Stimulated activated CD8-positive, alpha-beta memory T cell treated with anti-CD3 and anti-CD28 coated beads, Interleukin-15, amount 100 ng/mL, for 48 hours (primary cell): Measurements from ENCODE around the gene TMEM121B.
"Not testable (repeated sequence)": the region's sequence is repeated elsewhere in the genome, so short reads cannot be mapped to it uniquely, and the experiment has no call there.

Source experiments
- DNase-seq, 2 donors: peaks; one replicate each; pipeline ENCODE4 v3.0.0-alpha.2; 2020; ENCODE audit warnings: low read depth in 2 of 2

The TMEM121B gene

DNA sequence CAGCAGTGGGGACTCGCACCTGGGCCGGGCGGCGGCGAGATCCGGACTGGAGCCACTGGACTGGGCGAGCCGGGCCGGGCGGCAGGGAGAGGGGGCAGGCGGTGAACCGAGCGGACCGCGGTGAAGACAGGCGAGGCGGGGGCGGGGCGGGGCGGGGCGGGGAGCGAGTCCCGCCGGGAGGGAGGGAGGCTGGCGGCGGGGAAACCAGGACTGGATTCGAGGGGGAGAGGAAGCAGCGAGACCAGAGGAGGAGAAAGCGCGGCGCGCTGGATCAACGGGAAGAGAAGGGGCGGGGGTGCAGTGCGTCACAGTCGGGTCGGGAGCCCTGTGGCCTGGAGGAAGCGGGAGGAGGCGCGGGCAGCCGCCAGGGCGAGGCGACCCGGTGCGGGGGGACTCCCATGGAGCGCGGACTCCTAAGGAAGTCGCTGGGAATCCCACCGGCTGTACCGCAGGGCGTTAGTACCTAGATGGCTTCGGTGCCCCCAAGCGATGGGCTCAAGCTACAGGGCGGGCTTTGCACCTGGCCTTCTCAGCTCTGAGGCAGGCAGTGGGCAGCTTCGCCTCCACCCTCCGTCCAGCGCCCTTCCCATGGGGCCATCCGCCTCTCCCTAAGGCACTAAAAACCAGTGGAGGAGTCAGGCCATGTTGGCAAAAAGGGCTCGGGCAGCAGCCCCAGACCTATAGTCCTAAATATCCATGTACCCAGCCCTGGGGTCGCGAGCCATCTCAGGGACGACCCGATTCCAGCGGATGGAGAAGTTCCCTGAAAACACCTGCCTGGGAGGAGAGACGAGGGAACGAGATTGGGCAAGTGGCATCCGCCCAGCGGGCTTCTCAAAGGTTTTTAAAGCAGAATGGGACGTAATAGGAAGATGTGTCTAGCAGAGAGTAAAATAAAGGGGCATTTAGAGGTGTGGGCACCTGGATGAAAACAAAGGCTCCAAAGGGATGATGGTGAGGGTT is at the start of gene TMEM121B:
TSS of gene TMEM121B (minus strand) at position 128 of the 963 bp plus-strand sequence. CDS start 233 bp downstream, outside the sequence.
- DNase-seq: no peak

DNA sequence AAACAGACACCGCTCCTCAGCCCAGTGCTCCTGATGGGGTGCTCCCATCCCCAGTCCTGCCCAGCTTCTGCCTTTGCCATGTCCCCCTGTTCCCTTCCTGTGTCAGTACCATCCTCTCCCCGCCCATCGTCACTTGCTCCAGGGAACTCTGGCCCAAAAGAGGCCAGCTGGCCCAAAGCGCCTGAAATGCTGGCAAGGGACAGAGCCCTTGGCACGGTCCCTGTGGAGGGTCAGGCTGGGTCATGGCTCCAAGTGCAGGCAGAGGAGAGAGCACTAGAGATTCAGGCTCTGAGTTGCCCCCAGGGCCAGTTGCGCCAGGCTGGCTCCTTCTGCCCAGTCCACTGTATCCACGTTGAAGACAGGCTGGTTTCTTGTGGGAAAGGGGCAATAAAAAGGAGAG is 46.3 kb upstream of the TMEM121B start:
- no peak for DNase-seq

DNA sequence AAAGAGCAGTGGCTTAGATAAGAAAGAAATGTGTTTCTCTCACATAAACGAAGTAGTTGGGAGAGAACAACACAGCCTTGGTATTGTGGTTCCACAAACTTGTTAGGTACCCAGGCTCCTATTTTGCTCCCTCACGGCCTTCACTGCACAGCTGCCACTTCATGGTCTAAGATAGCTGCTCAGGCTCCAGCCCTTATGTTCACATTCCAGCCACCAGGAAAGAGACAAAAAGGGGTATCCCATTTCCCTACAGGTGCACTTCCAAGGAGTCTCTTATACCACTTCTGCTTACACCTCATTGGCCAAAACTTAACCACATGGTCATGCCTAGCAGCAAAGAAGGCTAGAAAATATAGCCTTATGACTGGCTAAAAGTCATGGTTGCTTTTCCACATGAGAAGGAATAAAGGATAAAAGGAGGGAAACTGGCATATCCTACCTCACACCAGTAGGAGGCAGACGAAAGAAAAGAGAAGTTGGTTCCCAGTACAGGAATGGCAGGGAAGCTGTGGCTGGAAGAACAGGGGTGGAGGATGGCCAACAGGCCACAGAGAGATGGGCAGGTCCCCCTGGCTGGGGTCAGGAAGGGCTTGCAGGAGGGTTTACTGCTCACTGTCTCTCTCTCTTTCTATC is 43.3 kb upstream of the TMEM121B start:
- no peak for DNase-seq

DNA sequence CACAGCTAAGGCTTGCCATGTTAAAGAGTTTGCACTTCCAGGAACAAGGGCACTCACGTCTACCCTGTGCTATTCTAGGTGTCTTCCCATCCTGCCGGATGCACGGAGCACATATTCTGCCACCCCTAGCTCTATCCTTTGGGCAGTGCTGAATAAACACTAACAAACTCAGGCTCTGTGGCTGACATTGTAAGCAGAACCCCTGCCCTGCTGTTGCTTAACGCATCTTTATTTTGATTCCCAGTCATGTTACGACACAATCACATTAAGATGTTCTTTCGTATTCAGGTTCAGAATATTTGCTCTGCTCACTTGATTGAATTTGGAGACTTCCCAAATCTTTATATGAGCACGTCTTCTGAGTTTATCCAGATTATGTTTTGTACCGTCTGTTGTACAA is 41.6 kb upstream of the TMEM121B start:
- DNase-seq: no peak

DNA sequence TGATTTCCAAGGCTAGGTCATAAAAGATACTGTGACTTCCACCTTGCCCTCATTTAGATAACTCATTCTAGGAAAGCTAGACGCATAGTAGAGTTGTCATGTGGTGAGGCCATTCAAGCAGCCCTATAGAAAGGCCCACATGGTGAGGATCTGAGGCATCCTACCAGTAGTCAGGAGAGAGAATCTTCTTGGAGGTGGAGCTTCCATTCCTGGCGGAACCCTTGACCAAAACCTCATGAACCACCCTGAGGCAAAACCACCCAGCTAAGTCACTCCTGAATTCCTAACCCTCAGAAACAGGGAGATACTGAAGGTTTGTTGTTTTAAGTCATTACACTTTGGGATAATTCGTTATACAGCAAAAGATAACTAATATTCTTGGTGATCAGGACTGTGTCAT is 40.8 kb upstream of the TMEM121B start:
- no peak for DNase-seq

DNA sequence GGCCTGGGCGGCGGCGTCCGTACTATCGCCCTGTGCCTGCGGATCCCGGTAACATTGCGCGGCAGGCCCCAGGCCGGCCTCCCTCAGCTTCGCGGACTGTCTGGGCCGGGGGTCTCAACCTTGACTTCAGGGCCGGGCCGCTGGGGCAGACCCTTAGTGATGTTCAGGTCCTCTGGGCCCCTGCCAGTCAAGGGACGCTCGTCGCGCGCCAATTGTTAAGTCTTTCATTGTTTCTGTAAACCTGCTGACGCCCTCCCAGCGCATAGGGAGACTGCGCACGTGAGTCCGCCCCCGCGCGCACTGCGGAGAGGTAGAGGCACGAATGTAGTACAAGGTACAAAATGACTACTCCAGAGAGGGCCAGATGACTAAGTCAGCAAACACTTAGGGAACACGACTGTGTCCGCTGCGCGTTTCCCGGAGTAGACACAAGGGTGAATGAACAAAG is 38.4 kb upstream of the TMEM121B start:
- peak; percentile 27 to 63 for DNase-seq

DNA sequence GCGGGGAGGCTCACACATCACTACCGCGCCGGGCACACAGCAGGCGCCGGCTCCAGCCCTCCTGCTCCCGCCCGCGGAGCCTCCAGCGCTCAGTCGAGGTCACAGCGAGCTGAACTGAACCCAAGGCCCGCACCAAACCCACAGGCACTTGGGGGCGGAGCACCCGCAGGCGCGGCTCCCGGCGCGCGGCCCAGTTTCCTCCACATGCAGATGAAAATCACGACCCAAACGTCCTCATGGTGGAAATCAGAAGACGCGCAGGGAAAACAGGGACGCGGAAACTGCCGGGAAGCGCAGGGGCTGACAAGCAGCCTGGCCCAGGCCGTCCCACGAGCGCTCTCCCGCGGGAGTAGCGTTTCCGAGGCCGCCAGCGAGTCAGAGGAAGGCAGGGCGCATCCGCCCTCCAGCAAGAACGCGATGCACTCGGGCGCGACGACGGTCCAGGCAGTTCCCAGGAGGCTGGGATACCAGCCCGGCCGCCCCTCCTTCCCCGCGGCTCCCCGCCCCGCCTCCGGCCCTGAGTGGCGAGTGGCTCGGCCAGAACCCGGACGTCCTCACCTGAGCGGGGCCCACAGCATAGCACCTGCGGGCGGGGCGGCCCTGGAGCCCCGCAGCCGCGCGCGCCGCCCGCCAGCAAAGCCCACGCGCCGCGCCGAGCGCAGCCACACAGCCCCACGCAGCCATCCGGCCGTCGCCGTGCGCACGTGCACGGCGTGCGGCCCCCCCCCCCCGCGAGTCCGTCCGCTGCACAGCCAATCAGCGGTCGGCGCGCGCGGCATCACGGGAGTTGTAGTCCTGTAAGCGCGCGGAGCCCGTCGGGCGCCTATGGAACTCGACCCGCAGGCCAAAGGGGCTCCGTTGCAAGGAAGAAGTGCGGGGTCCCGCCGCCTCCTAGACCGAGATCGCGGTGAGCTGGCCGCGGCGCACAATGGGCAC is 37.7 kb upstream of the TMEM121B start, which contains the start of gene HDHD5:
TSS of gene HDHD5 (minus strand) at position 710 of the 936 bp plus-strand sequence. CDS start at position 684, 26 bp downstream.
- peak; percentile 77 to 80 for DNase-seq

DNA sequence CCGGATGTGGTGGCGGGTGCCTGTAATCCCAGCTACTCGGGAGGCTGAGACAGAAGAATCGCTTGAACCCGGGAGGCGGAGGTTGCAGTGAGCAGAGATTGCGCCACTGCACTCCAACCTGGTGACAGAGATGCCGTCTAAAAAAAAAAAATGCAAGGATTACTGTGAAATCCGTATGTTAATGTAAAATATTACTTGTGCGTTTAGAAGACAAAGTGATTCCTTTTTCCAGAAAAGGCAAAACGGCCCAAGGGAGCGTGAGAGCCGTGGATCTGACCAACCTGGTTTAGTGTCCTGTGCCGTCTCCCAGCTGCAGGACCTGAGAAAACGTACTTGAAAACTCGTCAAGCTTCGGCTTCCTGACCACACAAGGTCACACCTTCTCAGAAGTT is 37.0 kb upstream of the TMEM121B start:
- DNase-seq: no peak

DNA sequence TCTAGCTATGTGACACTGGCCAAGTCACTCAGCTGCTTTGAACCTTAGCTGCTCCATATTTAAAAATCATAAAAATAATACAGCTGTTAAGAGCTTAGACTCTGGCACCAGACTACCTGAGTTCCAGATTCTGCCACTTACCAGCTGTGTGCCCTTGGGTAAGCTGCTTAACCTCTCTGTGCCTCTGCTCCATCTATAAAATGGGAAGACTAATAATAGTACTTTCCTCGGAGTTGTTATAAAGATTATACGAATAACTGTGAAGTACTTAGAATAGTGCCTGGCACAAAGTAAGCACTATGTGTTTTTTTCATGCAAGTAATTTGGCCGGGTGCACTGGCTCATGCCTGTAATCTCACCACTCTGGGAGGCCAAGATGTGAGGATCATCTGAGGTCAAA is 36.6 kb upstream of the TMEM121B start:
- DNase-seq: no peak

DNA sequence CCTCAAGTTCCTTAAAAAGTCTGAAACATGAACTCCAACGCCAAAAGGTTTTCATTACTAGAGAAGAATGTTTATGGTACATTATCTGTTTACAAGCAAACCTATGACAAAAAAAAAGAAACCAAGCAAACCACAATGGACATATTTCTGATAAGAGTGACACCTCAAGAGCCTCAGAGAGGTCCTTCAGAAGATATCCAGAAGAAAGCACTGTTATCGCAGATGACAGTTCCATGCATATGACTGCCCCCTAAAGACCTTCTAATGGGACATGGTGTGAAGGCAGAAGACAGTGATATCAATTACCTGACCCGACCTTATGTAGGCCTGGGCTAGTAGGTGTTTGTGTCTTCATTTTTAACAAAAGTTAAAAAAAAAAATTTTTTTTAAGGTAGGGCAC is 34.8 kb upstream of the TMEM121B start:
- DNase-seq: no peak

DNA sequence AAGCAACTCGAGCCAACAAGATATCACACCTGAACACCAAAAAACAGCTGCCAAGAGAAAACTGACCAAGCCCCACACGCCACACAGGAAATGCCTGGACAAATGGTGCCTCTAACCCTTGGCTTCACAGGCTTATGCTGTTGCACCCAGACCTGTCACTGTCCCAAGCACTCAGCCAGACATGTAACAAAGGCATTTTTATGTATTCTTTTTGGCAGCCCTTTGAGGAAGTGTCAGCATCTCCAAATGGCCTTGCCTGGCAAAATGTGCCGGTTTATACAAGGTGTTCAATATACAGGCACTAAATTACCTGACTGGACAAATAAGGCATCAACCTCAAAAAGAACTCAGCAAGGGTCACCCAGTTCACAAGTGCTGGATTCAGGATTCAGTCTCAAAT is 31.8 kb upstream of the TMEM121B start:
- no peak for DNase-seq

DNA sequence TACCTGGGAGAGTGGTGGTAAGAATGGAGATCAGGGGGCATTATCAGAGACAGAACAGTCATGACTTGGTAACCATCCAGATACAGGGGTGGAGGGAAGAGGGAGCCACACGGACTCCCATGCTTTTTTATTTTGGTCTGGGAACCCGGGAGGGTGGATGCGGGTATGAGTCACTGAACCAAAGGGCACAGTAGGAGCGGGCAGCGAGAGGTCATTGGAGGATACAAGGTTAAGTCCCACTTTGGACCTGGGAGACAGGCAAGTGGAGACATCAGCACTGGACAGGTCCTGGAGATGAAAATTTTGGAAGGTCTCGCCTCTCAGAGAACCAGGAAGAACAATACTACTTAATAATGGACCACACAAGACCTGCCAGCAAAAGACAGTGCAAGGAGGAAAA is 31.2 kb upstream of the TMEM121B start:
- DNase-seq: no peak

DNA sequence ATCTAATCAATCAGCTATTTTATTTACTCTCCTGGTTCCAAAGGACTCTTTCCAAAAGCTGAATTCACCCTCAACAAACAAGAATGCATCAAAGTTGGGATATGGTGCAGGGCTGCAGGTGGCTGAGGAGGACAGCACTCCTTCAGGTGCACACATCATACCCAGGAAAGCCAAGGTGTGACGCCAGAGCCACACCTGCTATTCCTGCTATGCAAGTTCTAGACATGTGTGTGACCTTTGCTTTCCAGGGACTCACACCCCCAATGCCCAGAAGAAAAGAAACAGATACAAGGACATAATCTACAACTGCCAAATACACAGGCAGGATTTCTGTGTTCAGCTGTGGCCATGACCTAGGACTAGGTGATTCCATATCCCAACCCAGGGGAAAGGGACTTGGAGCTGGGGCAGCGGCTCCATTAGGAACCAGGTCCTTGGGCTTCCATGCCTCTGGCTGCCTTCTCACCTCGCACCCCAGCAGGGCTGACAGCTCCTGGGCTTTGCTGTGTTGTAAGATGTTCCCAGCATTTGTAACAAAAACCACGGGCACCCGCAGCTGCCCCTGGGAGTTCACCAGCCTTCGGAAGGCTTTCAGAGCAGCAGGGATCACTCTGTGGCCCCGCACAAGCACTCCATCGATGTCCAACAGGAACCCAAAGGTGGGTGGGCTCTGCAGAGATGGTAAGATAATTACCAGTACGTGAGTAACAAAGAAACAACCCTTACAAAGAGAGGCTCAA is 28.1 kb upstream of the TMEM121B start:
- DNase-seq: no peak

DNA sequence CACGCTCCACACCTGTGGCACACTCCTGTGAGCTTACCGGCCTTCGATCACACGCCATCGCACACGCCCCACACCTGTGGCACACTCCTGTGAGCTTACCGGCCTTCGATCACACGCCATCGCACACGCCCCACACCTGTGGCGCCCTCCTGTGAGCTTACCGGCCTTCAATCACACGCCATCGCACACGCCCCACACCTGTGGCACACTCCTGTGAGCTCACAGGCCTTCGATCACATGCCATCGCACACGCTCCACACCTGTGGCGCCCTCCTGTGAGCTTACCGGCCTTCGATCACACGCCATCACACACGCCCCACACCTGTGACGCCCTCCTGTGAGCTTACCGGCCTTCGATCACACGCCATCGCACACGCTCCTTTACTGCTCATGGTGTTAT is 26.3 kb upstream of the TMEM121B start:
- DNase-seq: not testable (repeated sequence)

DNA sequence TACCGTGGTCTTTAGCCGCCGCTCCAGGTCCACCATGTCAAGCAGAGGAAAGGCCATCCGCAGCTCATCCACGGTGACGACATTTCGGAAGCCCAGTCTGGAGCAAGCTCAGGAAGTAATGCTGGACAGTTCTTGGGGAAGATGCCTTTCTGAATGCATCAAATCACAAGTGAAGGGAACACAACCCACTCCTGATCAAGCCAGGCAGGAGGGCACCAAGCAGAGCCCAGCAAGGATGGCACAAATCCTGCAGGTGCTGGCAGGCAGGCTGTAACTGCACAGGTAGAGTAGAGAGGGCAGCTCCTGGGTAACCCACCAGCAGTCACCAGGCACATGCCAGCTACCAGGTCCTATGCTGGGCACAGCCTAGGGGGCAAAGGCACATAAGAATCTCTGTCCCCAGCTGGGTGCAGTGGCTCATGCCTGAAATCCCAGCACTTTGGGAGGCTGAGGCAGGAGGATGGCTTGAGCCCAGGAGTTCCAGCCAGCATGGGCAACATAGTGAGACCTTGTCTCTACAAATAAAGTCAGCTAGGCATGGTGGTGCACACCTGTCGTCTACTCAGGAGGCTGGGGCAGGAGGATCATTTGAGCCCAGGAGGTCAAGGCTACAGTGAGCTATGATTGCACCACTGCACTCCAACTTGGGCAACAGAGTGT is 24.0 kb upstream of the TMEM121B start:
- DNase-seq: no peak

DNA sequence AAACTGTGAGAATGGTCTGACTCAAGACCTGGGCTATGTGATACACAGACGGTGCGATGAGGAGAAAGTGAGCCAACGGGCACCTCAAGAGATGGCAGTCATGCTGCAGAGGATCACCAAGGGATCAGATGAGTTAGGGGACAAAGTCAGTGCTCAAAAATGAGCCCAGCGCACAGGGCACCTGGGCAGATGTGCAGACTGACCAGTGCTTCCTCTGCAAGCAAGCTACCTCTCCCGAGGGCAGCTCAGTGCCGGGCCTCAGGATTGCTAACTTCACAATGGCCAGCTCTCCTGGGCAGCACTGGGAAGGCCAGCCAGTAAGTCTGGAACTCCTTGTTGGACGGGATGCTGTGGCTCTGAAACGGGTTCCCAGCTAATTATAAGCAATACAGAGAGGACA is 22.7 kb upstream of the TMEM121B start:
- no peak for DNase-seq

DNA sequence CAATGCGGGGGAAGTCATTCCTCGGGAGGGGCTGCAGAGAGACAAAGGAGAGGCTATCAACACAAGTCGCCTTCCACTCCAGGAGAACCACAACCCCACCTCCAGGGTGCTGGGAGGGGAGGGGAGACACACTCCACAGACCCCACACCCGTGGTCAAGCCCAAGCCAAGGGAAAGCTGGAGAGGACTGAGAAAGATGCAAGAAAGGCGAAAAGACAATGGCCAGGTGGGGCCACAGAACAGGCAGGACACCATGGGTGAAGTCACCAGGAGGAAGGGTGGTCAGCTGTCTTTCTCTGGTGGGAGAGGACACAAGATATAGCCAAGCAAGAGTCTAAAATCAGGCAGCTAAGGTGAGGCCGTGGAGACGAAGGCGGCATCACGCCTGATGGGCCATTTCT is 21.9 kb upstream of the TMEM121B start:
- no peak for DNase-seq

DNA sequence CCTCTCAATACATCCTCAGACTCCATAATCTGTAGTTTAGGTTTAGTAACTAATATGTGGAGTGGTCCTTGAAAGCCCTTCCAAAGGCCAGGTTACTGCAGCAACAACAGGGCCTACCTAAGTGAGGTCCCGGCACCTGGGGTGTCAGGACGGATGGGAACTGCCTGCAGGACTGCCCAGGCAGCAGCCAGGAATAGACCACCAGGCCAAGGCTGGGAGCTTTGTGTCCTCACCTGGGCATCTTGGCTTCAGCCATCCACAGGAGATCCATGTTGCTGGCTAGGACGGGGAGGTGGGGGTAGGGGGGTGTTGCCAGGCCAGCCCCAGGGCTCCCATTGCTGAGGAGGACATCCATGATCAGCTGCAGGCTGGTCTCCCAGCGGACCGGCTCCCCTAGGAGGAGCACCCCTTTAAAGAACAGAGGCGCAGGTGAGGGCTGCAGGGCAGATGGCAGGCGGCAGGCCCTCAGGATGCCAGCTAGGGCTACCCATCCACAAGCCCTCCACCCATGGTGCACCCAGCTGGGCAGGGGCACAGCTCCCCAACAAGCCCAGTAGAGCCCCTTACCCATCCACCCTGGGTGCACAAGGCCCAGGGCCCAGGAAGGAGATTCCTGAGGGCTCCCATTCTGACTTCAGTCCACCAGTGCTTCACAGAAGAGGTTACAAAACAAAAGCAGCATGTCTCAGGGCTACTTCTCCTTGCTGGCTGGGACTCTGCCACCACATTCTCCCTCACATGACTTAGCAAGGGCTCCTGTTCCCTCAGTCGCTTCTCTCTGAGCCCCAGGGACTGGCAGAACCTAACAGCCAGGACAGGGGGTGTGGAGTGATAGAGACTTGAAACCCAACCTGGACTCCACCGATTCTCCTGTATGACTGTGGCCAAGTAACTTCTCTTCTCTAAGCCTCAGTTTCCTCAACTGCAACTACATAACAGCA is 19.9 kb upstream of the TMEM121B start:
- DNase-seq: no peak

DNA sequence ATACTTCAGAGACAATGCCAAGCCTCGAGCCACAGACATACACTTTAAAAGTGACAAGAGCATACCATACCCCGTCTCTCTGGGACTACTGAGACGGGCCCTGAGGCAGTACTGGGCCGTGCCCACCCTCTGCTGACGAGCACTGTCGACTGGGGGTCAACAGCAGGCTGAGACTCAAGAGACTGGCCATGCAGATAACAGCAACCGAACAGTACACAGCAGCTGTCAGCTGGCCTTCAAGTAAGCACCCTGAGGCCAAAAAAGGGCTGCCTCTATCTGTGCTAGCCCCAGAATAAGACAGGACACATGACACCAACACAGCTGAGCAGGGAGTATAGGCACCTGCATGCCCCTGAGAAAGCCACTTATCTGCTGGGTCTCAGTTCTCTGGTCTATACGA is 18.9 kb upstream of the TMEM121B start:
- no peak for DNase-seq
